ENCODE results near the gene EDAR. TPM values are rescaled to one million over a fixed set of nuclear protein-coding genes. Genes with fewer than 3 reads are reported as not detected.

EDAR gene
- total RNA-seq = not detected

DNA sequence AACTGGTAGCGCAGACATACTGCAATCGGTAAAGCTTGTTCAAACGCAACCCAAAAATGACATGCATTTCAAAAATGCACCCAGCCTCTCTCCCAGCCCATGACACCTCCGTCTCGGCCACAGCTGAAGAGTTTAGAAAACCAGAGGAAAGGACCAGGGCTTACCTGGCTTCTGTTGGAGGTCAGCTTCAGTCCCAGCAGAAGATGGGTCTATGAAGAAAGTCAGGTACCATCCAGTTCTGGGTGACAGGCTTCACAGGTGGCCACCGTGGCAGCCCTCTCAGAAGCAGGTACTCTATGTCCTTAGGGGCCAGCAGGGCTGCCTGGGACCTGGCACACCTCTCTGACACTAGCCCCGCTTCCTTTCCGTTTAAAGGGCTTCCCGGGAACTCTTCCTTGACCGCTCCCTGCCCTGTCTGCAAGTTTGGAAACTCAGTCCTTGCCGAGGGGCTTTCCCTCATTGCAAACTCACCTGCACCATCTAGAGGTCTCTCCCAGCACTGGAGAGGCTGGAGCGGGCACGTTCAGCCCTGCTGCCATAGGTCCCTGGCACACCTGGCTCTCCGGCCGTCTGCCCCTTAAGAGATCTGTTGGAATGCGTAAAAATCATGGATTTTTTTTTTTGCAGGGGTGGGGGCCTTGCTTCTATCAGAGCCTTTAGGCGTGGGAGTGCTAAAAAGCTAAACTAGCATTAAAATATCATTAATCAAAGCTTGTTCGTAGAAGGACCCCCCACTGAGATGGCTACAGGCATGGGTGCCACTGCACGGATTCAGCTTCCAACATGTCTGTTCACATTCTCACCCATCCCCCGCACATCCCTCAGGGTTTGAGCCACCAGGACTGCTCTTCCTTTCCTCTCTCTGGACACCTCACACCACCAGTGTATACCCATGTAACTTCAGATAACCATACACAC, at the start of gene EDAR:
TSS of gene EDAR (minus strand) at position 425 of the 918 bp plus-strand sequence. CDS start 58,206 bp downstream, outside the sequence.
- no peak for DNase-seq
- no peak within 1 kb of the TSS for H3K27ac ChIP-seq
- peak in 1 of 2 donors; percentile 56 for ATAC-seq
- in situ Hi-C loops (cut with MboI; ENCODE audit: low sequenced_read_pairs in 4 of 4) (no loop called here), intact Hi-C loops (cut with DNase I; ENCODE audit: low total_unique reads) (no loop called here)
- peaks cover 3 to 5% (median 5%) of the 10 kb centered on the region in 3 donors for H3K27me3 ChIP-seq
- TF ChIP-seq POLR2A (IDR thresholded peaks at IDR 0.05) (no peak), CTCF (IDR thresholded peaks at IDR 0.05 in 4 of 5, conservative IDR thresholded peaks at IDR 0.05 in 1 of 5) (no peak)
- no peaks in the 10 kb centered on the region for H3K4me1 ChIP-seq
- H3K9me3 ChIP-seq = no peaks in the 10 kb centered on the region
- H3K4me3 ChIP-seq = no peak within 1 kb of the TSS
- H3K36me3 ChIP-seq = no peaks in the 10 kb centered on the region

GRCh38 chr2:109033171-109033570, 44.2 kb upstream of the EDAR start:
- Histone ChIP-seq H3K27ac (no peak overlapping the region), H3K4me3 (no peak overlapping the region), H3K27me3 (peaks cover 0 to 12% (median 6%) of the 10 kb centered on the region in 3 donors), H3K36me3 (no peaks in the 10 kb centered on the region), H3K4me1 (peaks cover 0 to 7% of the 10 kb centered on the region in 2 donors), H3K9me3 (no peaks in the 10 kb centered on the region)
- TF ChIP-seq POLR2A (IDR thresholded peaks at IDR 0.05) = no peak
- no peak for TF ChIP-seq CTCF (IDR thresholded peaks at IDR 0.05 in 4 of 5, conservative IDR thresholded peaks at IDR 0.05 in 1 of 5)
- no peak for ATAC-seq
- in situ Hi-C loops (cut with MboI; ENCODE audit: low sequenced_read_pairs in 4 of 4) = no loop called here
- intact Hi-C loops (cut with DNase I; ENCODE audit: low total_unique reads) = no loop called here
- DNase-seq = no peak

DNA sequence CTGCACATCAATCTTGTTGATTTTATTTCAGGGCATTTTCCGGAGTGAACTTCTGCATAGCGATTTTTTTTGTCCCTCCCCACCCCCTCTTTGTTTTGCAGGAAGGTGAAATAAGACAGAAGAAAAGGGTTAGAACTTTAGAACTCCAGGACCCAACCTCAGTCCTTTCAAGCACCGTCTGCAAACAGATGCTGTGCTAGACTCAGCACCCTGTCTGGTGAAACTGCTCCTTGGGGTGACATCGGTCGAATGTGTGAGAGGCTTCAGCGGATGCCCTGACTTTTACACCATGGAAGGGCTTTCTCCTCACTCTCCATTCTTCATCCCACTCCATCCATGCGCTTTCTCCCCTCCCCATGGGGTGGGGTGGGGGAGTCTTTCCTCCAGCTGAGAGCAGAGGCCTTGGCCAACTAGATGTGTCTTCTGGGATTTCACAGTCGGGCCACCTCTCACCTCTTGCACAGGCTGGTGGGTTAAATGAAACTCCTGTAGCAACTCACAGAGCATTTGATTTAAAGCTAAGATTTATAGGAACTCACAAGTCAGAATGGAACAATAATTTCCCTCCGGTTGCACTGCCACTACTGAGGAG, 43.3 kb upstream of the EDAR start:
- ATAC-seq = no peak
- DNase-seq = no peak
- intact Hi-C loops (cut with DNase I; ENCODE audit: low total_unique reads) = no loop called here
- TF ChIP-seq POLR2A (IDR thresholded peaks at IDR 0.05) = no peak
- no peak for TF ChIP-seq CTCF (IDR thresholded peaks at IDR 0.05 in 4 of 5, conservative IDR thresholded peaks at IDR 0.05 in 1 of 5)
- no peaks in the 10 kb centered on the region for H3K36me3 ChIP-seq
- peak overlapping the region in 3 of 4 donors; percentile 41 to 61 (median 54) for H3K4me3 ChIP-seq
- H3K27ac ChIP-seq = no peak overlapping the region
- in situ Hi-C loops (cut with MboI; ENCODE audit: low sequenced_read_pairs in 4 of 4) = no loop called here
- peaks cover 0 to 12% (median 6%) of the 10 kb centered on the region in 3 donors for H3K27me3 ChIP-seq
- H3K4me1 ChIP-seq = peaks cover 0 to 7% of the 10 kb centered on the region in 2 donors
- H3K9me3 ChIP-seq = no peaks in the 10 kb centered on the region

- peak in 1 of 2 donors; percentile 36 for ATAC-seq
- no peaks in the 10 kb centered on the region for H3K36me3 ChIP-seq
- peaks cover 0 to 12% (median 6%) of the 10 kb centered on the region in 3 donors for H3K27me3 ChIP-seq
- peak overlapping the region; percentile 40 to 61 (median 48) for H3K4me3 ChIP-seq
- in situ Hi-C loops (cut with MboI; ENCODE audit: low sequenced_read_pairs in 4 of 4) = no loop called here
- no peak for TF ChIP-seq POLR2A (IDR thresholded peaks at IDR 0.05)
- TF ChIP-seq CTCF (IDR thresholded peaks at IDR 0.05 in 4 of 5, conservative IDR thresholded peaks at IDR 0.05 in 1 of 5) = no peak
- DNase-seq = no peak
- peaks cover 0 to 7% of the 10 kb centered on the region in 2 donors for H3K4me1 ChIP-seq
- no peak overlapping the region for H3K27ac ChIP-seq
- H3K9me3 ChIP-seq = no peaks in the 10 kb centered on the region
- intact Hi-C loops (cut with DNase I; ENCODE audit: low total_unique reads) = no loop called here
Observed at GRCh38 chr2:109031476-109032228, 42.6 kb upstream of the EDAR start.

Measured in gastrocnemius medialis (tissue), 4 donors.